Neural cell (in vitro differentiated cells): ENCODE results near the gene OR5D14.

ENCODE experiments used
- CTCF ChIP-seq: fragments of 450-650 bp; IDR thresholded peaks from 2 replicates; pipeline ENCODE4 v1.5.1; 2014; ENCODE audit warnings: antibody characterized with exemption, mild to moderate bottlenecking, moderate library complexity; ENCODE audit not compliant: poor library complexity, severe bottlenecking
- EP300 ChIP-seq: fragments of 450-650 bp; conservative IDR thresholded peaks from 2 replicates; pipeline ENCODE4 v1.6.1; 2014; ENCODE audit warnings: antibody characterized with exemption, mild to moderate bottlenecking, moderate library complexity; ENCODE audit not compliant: poor library complexity, severe bottlenecking
- EZH2 ChIP-seq: fragments of 200-600, 300-800 bp; shearing (Covaris generic), sonication (generic); IDR thresholded peaks from 2 replicates; pipeline ENCODE4 v1.6.1; 2014; ENCODE audit warnings: antibody characterized with exemption, low read length, borderline replicate concordance, mild to moderate bottlenecking; ENCODE audit not compliant: insufficient read depth, poor library complexity, severe bottlenecking
- POLR2AphosphoS5 ChIP-seq: IDR thresholded peaks from 2 replicates; pipeline ENCODE4 v1.6.1; 2012
- RAD21 ChIP-seq: fragments of 450-650 bp; conservative IDR thresholded peaks from 2 replicates; pipeline ENCODE4 v1.6.1; 2014; ENCODE audit warnings: antibody characterized with exemption, mild to moderate bottlenecking, moderate library complexity
- REST ChIP-seq: IDR thresholded peaks from 2 replicates; pipeline ENCODE4 v1.6.1; 2012; ENCODE audit warnings: borderline replicate concordance

- no peak for TF ChIP-seq REST
- no peak for TF ChIP-seq CTCF
- no peak for TF ChIP-seq EZH2
- TF ChIP-seq POLR2AphosphoS5: no peak
- no peak for TF ChIP-seq RAD21
- TF ChIP-seq EP300: no peak
Measured at GRCh38 chr11:55811067-55811466, 15.7 kb downstream of the OR5D14 start, which contains the start of gene OR5L1.
